Liver (tissue), 9 donors: Measurements from ENCODE around the gene ATOH8. TPM values are rescaled to one million over a fixed set of nuclear protein-coding genes. Genes with fewer than 3 reads are reported as not detected.

Source experiments
- DNase-seq: peaks from one replicate; pipeline ENCODE4 v3.0.0-alpha.2; 2017; ENCODE audit warnings: low spot score
- H3K27ac ChIP-seq, 2 donors: one replicate each; pipeline ENCODE4 v1.7.0; 2013; ENCODE audit warnings: inconsistent platforms in 2 of 2, low read length in 2 of 2, control low read depth in 1 of 2, low read depth in 1 of 2, mild to moderate bottlenecking in 1 of 2
- H3K27me3 ChIP-seq, 4 donors: one replicate each; pipeline versions ENCODE4 v1.6.1 to v1.7.0; 2013; ENCODE audit warnings: low read length in 3 of 4, inconsistent platforms in 1 of 4, mild to moderate bottlenecking in 1 of 4, moderate library complexity in 1 of 4; ENCODE audit not compliant: control insufficient read depth in 4 of 4, insufficient read depth in 4 of 4
- H3K36me3 ChIP-seq, 4 donors: one replicate each; pipeline versions ENCODE4 v1.6.1 to v1.7.0; 2013; ENCODE audit warnings: low read length in 3 of 4, mild to moderate bottlenecking in 3 of 4, low read depth in 1 of 4, moderate library complexity in 1 of 4; ENCODE audit not compliant: control insufficient read depth in 4 of 4, insufficient read depth in 3 of 4
- H3K4me1 ChIP-seq, 4 donors: one replicate each; pipeline versions ENCODE4 v1.6.1 to v1.7.0; 2013; ENCODE audit warnings: low read length in 3 of 4, mild to moderate bottlenecking in 3 of 4, moderate library complexity in 1 of 4; ENCODE audit not compliant: control insufficient read depth in 4 of 4, insufficient read depth in 4 of 4
- H3K4me3 ChIP-seq, 3 donors: one replicate each; pipeline versions ENCODE4 v1.6.1 to v1.7.0; 2013; ENCODE audit warnings: low read length in 3 of 3, control low read depth in 1 of 3, low read depth in 1 of 3, mild to moderate bottlenecking in 1 of 3
- H3K9ac ChIP-seq, 2 donors: one replicate each; pipeline ENCODE4 v1.7.0; 2013; ENCODE audit warnings: low read length in 2 of 2, mild to moderate bottlenecking in 2 of 2, moderate library complexity in 2 of 2, control low read depth in 1 of 2, low read depth in 1 of 2
- H3K9me3 ChIP-seq, 4 donors: one replicate each; pipeline versions ENCODE4 v1.6.1 to v1.7.0; 2013; ENCODE audit warnings: low read length in 3 of 4; ENCODE audit not compliant: control insufficient read depth in 4 of 4
- EGR1 ChIP-seq, 2 donors: IDR thresholded peaks; 2 replicates each; pipeline ENCODE4 v1.6.1; 2016 to 2018; ENCODE audit warnings: antibody characterized with exemption in 2 of 2, low read depth in 2 of 2
- FOXA1 ChIP-seq: IDR thresholded peaks from 2 replicates; pipeline ENCODE4 v1.6.1; 2016; ENCODE audit warnings: antibody characterized with exemption
- FOXA2 ChIP-seq: IDR thresholded peaks from 2 replicates; pipeline ENCODE4 v1.6.1; 2016; ENCODE audit warnings: antibody characterized with exemption
- GABPA ChIP-seq, 2 donors: IDR thresholded peaks in 1 of 2; conservative IDR thresholded peaks in 1 of 2; 2 replicates each; pipeline ENCODE4 v1.6.1; 2016; ENCODE audit warnings: antibody characterized with exemption in 2 of 2, mild to moderate bottlenecking in 1 of 2, moderate library complexity in 1 of 2
- HNF4G ChIP-seq: IDR thresholded peaks from 2 replicates; pipeline ENCODE4 v1.6.1; 2016; ENCODE audit warnings: antibody characterized with exemption
- JUND ChIP-seq, 2 donors: IDR thresholded peaks; 2 replicates each; pipeline ENCODE4 v1.6.1; 2016; ENCODE audit warnings: antibody characterized with exemption in 2 of 2
- NR2F2 ChIP-seq: IDR thresholded peaks from 2 replicates; pipeline ENCODE4 v1.6.1; 2016; ENCODE audit warnings: antibody characterized with exemption
- RXRA ChIP-seq, 2 donors: IDR thresholded peaks; 2 replicates each; pipeline ENCODE4 v1.6.1; 2017 to 2018; ENCODE audit warnings: antibody characterized with exemption in 2 of 2, mild to moderate bottlenecking in 1 of 2
- SP1 ChIP-seq: IDR thresholded peaks from 2 replicates; pipeline ENCODE4 v1.6.1; 2018; ENCODE audit warnings: antibody characterized with exemption, mild to moderate bottlenecking
- TAF1 ChIP-seq: conservative IDR thresholded peaks from 2 replicates; pipeline ENCODE4 v1.6.1; 2016; ENCODE audit warnings: antibody characterized with exemption, mild to moderate bottlenecking
- YY1 ChIP-seq: IDR thresholded peaks from 2 replicates; pipeline ENCODE4 v1.6.1; 2016; ENCODE audit warnings: antibody characterized with exemption, mild to moderate bottlenecking
- WGBS: extraction: QIAGEN DNeasy Blood & Tissue Kit; methylation state at CpG from one replicate; pipeline ENCODE4 v1.1.7; 2013; 5-methylcytosine and 5-hydroxymethylcytosine counted together
- polyA plus RNA-seq, 2 donors: library from polyadenylated mRNA; stranded (reverse) in 1 of 2; unstranded in 1 of 2; fragments of 200-250 nt in 1 of 2; fragments of >200 nt in 1 of 2; fragmentation: Nextera tagmentation in 1 of 2; extraction: Ambion mirVana in 1 of 2; gene quantifications; one replicate each; pipeline versions ENCODE4 v1.2.1 to v1.2.3, GENCODE V29; 2013 to 2015
- total RNA-seq, 2 donors: library from RNA; depleted of rRNA; stranded (reverse); fragments of >200 nt; gene quantifications; one replicate each; pipeline ENCODE4 v1.2.3, GENCODE V29; 2014
- TF ChIP-seq, protein P1 (sequence below): IDR thresholded peaks from 2 replicates; pipeline ENCODE4 v1.6.1; 2016; ENCODE audit warnings: antibody characterized with exemption
- TF ChIP-seq, protein P2 (sequence below): IDR thresholded peaks from 2 replicates; pipeline ENCODE4 v1.6.1; 2016; ENCODE audit warnings: antibody characterized with exemption
- TF ChIP-seq, protein P3 (sequence below): fragments of 150-350 bp; IDR thresholded peaks from 2 replicates; pipeline ENCODE4 v1.5.1; 2017; ENCODE audit warnings: improper control_type of control experiment, low read depth, low read length; ENCODE audit not compliant: missing input control
- TF ChIP-seq, protein P4 (sequence below): IDR thresholded peaks from 2 replicates; pipeline ENCODE4 v1.6.1; 2016; ENCODE audit warnings: antibody characterized with exemption
- donor health status: healthy.
- donor health status: healthy.
- donor health status: healthy.
- donor health status: healthy.
- donor health status: healthy.

The ATOH8 gene
- total and polyA plus RNA-seq, 4 donors, result 0.33 to 37.7 (median 26.8) TPM

DNA sequence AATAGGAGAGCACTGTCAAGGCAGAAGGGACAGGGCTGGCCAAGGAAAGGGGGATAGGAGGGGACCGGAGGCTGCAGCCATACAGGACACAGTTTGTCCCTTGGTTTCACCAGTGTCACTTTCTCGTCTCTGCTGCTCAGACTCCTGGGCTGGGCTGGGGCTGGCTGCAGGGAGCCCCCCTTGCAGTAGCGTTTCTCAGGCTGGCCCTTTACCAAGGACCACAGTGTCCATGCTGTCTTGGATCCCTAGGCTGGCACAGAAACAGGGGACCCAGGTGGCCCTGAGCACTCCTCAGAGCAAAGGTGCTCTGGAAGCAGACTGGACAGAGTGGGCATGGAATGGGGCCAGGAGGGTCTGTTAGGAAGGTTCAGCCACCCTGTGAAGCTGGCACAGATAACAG lies 34.8 kb downstream of the ATOH8 start:
- Histone ChIP-seq H3K9me3 (no peaks in the 10 kb centered on the region), H3K4me3 (no peak overlapping the region), H3K27me3 (no peaks in the 10 kb centered on the region), H3K36me3 (peaks cover 0 to 6% (median 2%) of the 10 kb centered on the region in 4 donors), H3K4me1 (peaks cover 7 to 17% (median 13%) of the 10 kb centered on the region in 4 donors), H3K27ac (peak overlapping the region in 1 of 2 donors; percentile 63), H3K9ac (no peak overlapping the region)
- no peak for DNase-seq
- no peak for TF ChIP-seq GABPA (IDR thresholded peaks at IDR 0.05 in 1 of 2, conservative IDR thresholded peaks at IDR 0.05 in 1 of 2)
- no peak for TF ChIP-seq FOXA2
- no peak for TF ChIP-seq YY1
- TF ChIP-seq TAF1, result no peak
- TF ChIP-seq, protein P1, sequence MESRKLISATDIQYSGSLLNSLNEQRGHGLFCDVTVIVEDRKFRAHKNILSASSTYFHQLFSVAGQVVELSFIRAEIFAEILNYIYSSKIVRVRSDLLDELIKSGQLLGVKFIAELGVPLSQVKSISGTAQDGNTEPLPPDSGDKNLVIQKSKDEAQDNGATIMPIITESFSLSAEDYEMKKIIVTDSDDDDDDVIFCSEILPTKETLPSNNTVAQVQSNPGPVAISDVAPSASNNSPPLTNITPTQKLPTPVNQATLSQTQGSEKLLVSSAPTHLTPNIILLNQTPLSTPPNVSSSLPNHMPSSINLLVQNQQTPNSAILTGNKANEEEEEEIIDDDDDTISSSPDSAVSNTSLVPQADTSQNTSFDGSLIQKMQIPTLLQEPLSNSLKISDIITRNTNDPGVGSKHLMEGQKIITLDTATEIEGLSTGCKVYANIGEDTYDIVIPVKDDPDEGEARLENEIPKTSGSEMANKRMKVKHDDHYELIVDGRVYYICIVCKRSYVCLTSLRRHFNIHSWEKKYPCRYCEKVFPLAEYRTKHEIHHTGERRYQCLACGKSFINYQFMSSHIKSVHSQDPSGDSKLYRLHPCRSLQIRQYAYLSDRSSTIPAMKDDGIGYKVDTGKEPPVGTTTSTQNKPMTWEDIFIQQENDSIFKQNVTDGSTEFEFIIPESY, result no peak
- no peak for TF ChIP-seq FOXA1
- TF ChIP-seq, protein P2, sequence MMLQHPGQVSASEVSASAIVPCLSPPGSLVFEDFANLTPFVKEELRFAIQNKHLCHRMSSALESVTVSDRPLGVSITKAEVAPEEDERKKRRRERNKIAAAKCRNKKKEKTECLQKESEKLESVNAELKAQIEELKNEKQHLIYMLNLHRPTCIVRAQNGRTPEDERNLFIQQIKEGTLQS, result no peak
- TF ChIP-seq, protein P3, sequence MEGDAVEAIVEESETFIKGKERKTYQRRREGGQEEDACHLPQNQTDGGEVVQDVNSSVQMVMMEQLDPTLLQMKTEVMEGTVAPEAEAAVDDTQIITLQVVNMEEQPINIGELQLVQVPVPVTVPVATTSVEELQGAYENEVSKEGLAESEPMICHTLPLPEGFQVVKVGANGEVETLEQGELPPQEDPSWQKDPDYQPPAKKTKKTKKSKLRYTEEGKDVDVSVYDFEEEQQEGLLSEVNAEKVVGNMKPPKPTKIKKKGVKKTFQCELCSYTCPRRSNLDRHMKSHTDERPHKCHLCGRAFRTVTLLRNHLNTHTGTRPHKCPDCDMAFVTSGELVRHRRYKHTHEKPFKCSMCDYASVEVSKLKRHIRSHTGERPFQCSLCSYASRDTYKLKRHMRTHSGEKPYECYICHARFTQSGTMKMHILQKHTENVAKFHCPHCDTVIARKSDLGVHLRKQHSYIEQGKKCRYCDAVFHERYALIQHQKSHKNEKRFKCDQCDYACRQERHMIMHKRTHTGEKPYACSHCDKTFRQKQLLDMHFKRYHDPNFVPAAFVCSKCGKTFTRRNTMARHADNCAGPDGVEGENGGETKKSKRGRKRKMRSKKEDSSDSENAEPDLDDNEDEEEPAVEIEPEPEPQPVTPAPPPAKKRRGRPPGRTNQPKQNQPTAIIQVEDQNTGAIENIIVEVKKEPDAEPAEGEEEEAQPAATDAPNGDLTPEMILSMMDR, result no peak
- TF ChIP-seq, protein P4, sequence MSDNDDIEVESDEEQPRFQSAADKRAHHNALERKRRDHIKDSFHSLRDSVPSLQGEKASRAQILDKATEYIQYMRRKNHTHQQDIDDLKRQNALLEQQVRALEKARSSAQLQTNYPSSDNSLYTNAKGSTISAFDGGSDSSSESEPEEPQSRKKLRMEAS, result no peak
- TF ChIP-seq NR2F2, result no peak
- WGBS, result 76% methylated on average over 3 of the region's 3 CpGs

DNA sequence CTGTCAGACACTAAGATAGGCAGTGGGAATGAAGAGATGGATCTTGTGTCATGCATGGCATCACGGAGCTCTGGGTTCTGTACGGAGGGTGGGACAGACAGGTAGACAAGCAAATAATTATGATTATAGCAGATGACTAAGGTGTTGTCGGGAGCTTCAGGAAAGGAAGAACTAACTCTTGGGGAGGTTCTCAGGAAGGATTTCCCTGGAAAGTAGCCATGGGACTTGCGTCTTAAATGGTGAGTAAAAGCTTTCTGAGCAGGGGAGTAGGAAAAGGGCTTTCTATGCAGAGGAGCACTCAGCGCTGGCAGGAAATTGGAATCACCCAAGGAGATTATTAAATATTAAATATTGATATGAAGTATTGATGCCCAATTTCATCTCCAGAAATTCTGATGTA lies 35.5 kb downstream of the ATOH8 start:
- Histone ChIP-seq H3K27me3 (no peaks in the 10 kb centered on the region), H3K9ac (no peak overlapping the region), H3K36me3 (peaks cover 0 to 6% (median 2%) of the 10 kb centered on the region in 4 donors), H3K27ac (no peak overlapping the region), H3K4me3 (no peak overlapping the region), H3K4me1 (peaks cover 10 to 22% (median 17%) of the 10 kb centered on the region in 4 donors), H3K9me3 (no peaks in the 10 kb centered on the region)
- no peak for TF ChIP-seq FOXA1
- no peak for DNase-seq
- 97% methylated on average over 5 of the region's 5 CpGs for WGBS

DNA sequence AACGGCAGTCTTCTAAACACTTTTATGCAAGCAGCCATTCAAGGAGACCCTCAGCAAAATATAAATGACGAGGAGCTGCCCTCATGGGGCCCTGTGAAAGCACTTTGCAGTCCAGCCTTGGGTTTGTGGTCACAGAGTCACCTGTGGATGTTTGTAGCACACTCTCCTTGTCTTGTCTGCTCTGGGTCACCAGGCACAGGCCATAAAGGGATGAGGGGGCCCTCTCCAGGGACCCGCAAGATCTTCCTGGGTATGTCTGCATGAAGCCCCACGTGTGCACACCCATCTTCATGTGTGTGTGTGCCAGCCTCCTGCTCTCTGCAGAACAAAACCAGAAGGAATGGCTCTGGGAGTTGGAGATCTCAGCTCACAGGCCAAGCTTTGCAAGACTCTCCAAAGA lies 36.2 kb downstream of the ATOH8 start:
- WGBS, result 85% methylated on average over 4 of the region's 4 CpGs
- H3K9me3 ChIP-seq, result no peaks in the 10 kb centered on the region
- no peak overlapping the region for H3K9ac ChIP-seq
- no peak overlapping the region for H3K27ac ChIP-seq
- peaks cover 0 to 5% (median 1%) of the 10 kb centered on the region in 4 donors for H3K36me3 ChIP-seq
- no peaks in the 10 kb centered on the region for H3K27me3 ChIP-seq
- TF ChIP-seq EGR1 (IDR thresholded peaks at IDR 0.05; ENCODE audit: low read depth in 2 of 2), result no peak
- no peak for TF ChIP-seq SP1
- no peak for TF ChIP-seq RXRA (IDR thresholded peaks at IDR 0.05)
- TF ChIP-seq, protein P1, result no peak
- no peak for TF ChIP-seq FOXA2
- TF ChIP-seq TAF1, result no peak
- TF ChIP-seq JUND (IDR thresholded peaks at IDR 0.05), result no peak
- TF ChIP-seq, protein P3, result no peak
- no peak for TF ChIP-seq HNF4G
- peaks cover 13 to 30% (median 23%) of the 10 kb centered on the region in 4 donors for H3K4me1 ChIP-seq
- H3K4me3 ChIP-seq, result no peak overlapping the region
- no peak for DNase-seq
